Activated CD4-positive, alpha-beta T cell treated with anti-CD3 and anti-CD28 coated beads, Interleukin-2, amount 10 ng/mL, durations not matched to agents 7 days and 5 days (primary cell): Measurements from ENCODE around the gene ADGRB2. TPM values are rescaled to one million over a fixed set of nuclear protein-coding genes. Genes with fewer than 3 reads are reported as not detected.

Experiments
- CTCF ChIA-PET: fragments of 350-600 bp; sonication (Branson Sonifier 250); formaldehyde crosslinking; loops from one replicate; lab custom pipeline; 2021; ENCODE audit warnings: antibody characterized with exemption; lab: Charles Lee
- POLR2A ChIA-PET: fragments of 350-600 bp; sonication (Branson Sonifier 250); formaldehyde crosslinking; loops from one replicate; lab custom pipeline; 2021; ENCODE audit warnings: antibody characterized with exemption; lab: Charles Lee
- DNase-seq: peaks from one replicate; pipeline ENCODE4 v3.0.0-alpha.2; 2020
- H3K27ac Mint-ChIP-seq: one replicate; pipeline ENCODE4 v1.8.0; 2021; ENCODE audit warnings: mild to moderate bottlenecking, moderate library complexity, mixed read lengths
- H3K27me3 Mint-ChIP-seq: one replicate; pipeline ENCODE4 v1.8.0; 2021; ENCODE audit warnings: mixed read lengths
- H3K36me3 Mint-ChIP-seq: one replicate; pipeline ENCODE4 v1.8.0; 2021; ENCODE audit warnings: low read depth, mixed read lengths
- H3K4me1 Mint-ChIP-seq: one replicate; pipeline ENCODE4 v1.8.0; 2021; ENCODE audit warnings: mixed read lengths
- H3K4me3 Mint-ChIP-seq: one replicate; pipeline ENCODE4 v1.8.0; 2021; ENCODE audit warnings: mild to moderate bottlenecking, moderate library complexity, mixed read lengths
- H3K9me3 Mint-ChIP-seq: one replicate; pipeline ENCODE4 v1.8.0; 2021; ENCODE audit warnings: mixed read lengths
- microRNA-seq: library from miRNA; unstranded; fragments of <30 nt; microRNA quantifications from one replicate; pipeline ENCODE4 v1.2.0, GENCODE V29; 2021; ENCODE audit warnings: borderline microRNAs expressed, borderline replicate concordance
- total RNA-seq, 2 experiments: library from RNA; stranded (reverse); gene quantifications; one replicate each; pipeline ENCODE4 v1.2.3, GENCODE V29; 2021

The ADGRB2 gene
- total RNA-seq, 2 experiments from 2014 or later = 0.27 to 0.31 TPM

- no peak for DNase-seq
- Mint-ChIP-seq H3K27me3 (no peaks in the 10 kb centered on the region), H3K4me3 (no peak overlapping the region), H3K36me3 (no peaks in the 10 kb centered on the region), H3K4me1 (no peaks in the 10 kb centered on the region), H3K27ac (no peak overlapping the region), H3K9me3 (no peaks in the 10 kb centered on the region)
- ChIA-PET POLR2A (no interaction called here), CTCF (interaction anchor here (1.0 kb wide), 1 partner anchor 24 kb away, joined by 4 read pairs; no protein-coding TSS in a partner anchor)
Measured at GRCh38 chr1:31677949-31678348, 86.2 kb downstream of the ADGRB2 start.

GRCh38 chr1:31677401-31677800 lies 86.7 kb downstream of the ADGRB2 start:
- Mint-ChIP-seq H3K4me1 (no peaks in the 10 kb centered on the region), H3K4me3 (no peak overlapping the region), H3K36me3 (no peaks in the 10 kb centered on the region), H3K27me3 (no peaks in the 10 kb centered on the region), H3K27ac (no peak overlapping the region), H3K9me3 (no peaks in the 10 kb centered on the region)
- no peak for DNase-seq
- ChIA-PET POLR2A (no interaction called here), CTCF (no interaction called here)

Small RNAs within 50 kb of the gene (microRNA-seq; reads per million reads assigned to microRNA genes)
- gene MIR4254 = not detected

Other genes with a start within 250 kb of the ADGRB2 start
- not detected for gene TINAGL1, start 187.8 kb downstream of the ADGRB2 start, total RNA-seq
- gene HCRTR1, start 146.7 kb downstream of the ADGRB2 start, total RNA-seq = not detected
- gene PEF1, start 119.5 kb downstream of the ADGRB2 start, total RNA-seq = 10 to 100 TPM; 50.4 to 51.6 TPM
- not detected for gene COL16A1, start 60.3 kb downstream of the ADGRB2 start, total RNA-seq
- under 1 TPM; 0.08 to 0.25 TPM for gene SPOCD1, start 51.7 kb upstream of the ADGRB2 start, total RNA-seq
- gene PTP4A2, start 174.0 kb upstream of the ADGRB2 start, total RNA-seq = 100 to 1,000 TPM; 334 to 347 TPM
- 100 to 1,000 TPM; 174 to 183 TPM for gene KHDRBS1, start 249.5 kb upstream of the ADGRB2 start, total RNA-seq